GM06990 (cell line): ENCODE data around the gene ASPHD1.
"Not testable (repeated sequence)": the region's sequence is repeated elsewhere in the genome, so short reads cannot be mapped to it uniquely, and the experiment has no call there.

Source experiments
- DNase-seq: peaks from one replicate; pipeline ENCODE4 v3.0.0-alpha.2; 2011; ENCODE audit not compliant: insufficient read length; ENCODE audit errors: extremely low read depth
- H3K27me3 ChIP-seq: replicated peaks from 2 replicates; pipeline ENCODE4 v1.6.0; 2011; ENCODE audit warnings: low read length; ENCODE audit not compliant: control insufficient read depth, insufficient read depth
- H3K36me3 ChIP-seq: 2 replicates; pipeline ENCODE4 v1.5.1; 2011; ENCODE audit warnings: low read length; ENCODE audit not compliant: control insufficient read depth, insufficient read depth
- H3K4me3 ChIP-seq: replicated peaks from 2 replicates; pipeline ENCODE4 v1.5.1; 2011; ENCODE audit warnings: low read depth, mild to moderate bottlenecking, control low read depth, low read length
- TF ChIP-seq, protein P1 (sequence below): IDR thresholded peaks from 2 replicates; pipeline ENCODE4 v1.5.1; 2011; ENCODE audit warnings: low read length, control low read depth, mild to moderate bottlenecking, inconsistent platforms; ENCODE audit not compliant: insufficient read depth, poor library complexity, severe bottlenecking

Gene ASPHD1

DNA sequence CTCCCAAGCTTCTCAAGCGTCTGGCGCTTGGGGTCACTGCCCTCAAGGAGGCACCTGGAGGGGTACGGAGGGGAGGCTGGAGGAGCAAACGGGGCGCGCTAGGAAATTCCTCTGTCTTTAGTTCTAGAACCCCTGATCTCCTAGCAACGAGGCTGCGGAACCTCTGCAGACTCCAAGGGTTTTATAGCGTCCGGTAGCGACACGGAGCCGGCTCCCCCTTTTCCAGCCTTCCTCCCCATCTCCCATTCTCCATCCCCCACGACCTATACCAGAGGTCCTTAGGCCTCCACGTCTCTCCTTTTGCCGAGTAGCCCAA lies 36.7 kb upstream of the ASPHD1 start:
- Histone ChIP-seq H3K27me3 (no peaks in the 10 kb centered on the region; the same call in 1 of the 2 replicates), H3K4me3 (no peak overlapping the region; the same call in 1 of the 2 replicates), H3K36me3 (peaks cover 6% of the 10 kb centered on the region)
- TF ChIP-seq, protein P1, sequence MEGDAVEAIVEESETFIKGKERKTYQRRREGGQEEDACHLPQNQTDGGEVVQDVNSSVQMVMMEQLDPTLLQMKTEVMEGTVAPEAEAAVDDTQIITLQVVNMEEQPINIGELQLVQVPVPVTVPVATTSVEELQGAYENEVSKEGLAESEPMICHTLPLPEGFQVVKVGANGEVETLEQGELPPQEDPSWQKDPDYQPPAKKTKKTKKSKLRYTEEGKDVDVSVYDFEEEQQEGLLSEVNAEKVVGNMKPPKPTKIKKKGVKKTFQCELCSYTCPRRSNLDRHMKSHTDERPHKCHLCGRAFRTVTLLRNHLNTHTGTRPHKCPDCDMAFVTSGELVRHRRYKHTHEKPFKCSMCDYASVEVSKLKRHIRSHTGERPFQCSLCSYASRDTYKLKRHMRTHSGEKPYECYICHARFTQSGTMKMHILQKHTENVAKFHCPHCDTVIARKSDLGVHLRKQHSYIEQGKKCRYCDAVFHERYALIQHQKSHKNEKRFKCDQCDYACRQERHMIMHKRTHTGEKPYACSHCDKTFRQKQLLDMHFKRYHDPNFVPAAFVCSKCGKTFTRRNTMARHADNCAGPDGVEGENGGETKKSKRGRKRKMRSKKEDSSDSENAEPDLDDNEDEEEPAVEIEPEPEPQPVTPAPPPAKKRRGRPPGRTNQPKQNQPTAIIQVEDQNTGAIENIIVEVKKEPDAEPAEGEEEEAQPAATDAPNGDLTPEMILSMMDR, result no peak
- no peak for DNase-seq

DNA sequence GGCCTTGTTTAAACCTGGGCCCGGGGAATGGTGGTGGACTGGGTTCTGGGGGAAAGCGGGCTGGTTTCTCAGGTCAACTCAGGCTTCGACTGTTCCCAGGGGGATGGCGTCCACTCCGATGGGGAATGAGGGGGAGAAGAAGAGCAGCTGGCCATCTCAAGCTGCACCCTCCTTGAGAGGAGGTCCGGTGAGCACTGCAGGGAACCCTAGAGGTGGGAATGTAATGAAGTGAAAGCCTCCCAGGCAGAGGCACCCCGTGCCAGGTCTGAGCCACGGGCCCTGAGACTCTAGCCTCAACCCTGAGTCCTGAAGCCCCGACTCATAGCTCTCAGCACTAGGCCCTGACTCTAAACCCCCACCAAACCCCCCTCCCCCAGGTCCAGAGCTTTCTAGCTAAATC lies 36.1 kb upstream of the ASPHD1 start:
- Histone ChIP-seq H3K27me3 (no peaks in the 10 kb centered on the region; the same call in 1 of the 2 replicates), H3K4me3 (no peak overlapping the region), H3K36me3 (peaks cover 2% of the 10 kb centered on the region; the same call in 1 of the 2 replicates)
- TF ChIP-seq, protein P1, result no peak
- DNase-seq, result no peak

DNA sequence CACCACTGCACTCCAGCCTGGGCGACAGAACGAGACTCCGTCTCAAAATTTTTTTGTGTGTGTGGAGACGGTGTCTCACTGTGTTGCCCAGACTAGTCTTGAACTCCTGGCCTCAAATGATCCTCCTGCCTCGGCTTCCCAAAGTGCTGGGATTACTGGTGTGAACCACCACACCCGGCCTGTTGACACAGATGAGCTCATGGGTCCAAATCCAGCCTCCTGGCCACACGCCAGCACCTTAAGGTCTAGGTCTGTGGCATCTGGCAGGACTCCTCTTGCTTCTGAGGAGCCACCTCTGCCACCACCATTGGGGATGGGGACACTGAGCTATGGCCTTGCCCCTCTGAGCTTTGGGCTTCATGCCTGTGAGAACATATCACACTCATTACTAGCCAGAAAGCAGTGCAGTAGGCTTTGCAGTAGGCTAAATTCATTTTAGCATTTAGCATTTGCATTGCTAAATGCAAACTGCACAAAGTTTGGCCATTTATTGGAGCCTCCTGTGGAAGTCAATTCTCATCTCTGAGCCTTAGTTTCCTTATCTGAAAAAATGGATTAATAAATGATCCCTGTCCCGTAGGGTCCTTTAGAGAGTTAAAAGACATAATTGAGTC lies 31.8 kb upstream of the ASPHD1 start:
- Histone ChIP-seq H3K4me3 (no peak overlapping the region), H3K36me3 (no peaks in the 10 kb centered on the region), H3K27me3 (no peaks in the 10 kb centered on the region; the same call in 1 of the 2 replicates)
- no peak for DNase-seq
- TF ChIP-seq, protein P1, result no peak

DNA sequence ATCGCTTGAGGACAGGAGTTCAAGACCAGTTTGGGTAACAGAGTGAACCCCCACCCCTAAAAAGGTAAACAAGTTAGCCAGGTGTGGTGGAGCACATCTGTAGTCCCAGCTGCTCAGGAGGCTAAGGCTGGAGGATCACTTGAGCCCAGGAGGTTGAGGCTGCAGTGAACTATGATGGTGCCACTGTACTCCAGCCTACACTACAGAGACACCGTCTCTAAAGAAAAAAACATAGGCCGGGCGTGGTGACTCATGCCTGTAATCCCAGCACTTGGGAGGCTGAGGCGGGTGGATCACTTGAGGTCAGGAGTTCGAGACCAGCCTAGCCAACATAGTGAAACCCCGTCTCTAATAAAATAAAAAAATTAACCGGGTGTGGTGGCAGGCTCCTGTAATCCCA lies 31.2 kb upstream of the ASPHD1 start:
- not testable (repeated sequence) for H3K4me3 ChIP-seq, DNase-seq, H3K36me3 ChIP-seq, H3K27me3 ChIP-seq

DNA sequence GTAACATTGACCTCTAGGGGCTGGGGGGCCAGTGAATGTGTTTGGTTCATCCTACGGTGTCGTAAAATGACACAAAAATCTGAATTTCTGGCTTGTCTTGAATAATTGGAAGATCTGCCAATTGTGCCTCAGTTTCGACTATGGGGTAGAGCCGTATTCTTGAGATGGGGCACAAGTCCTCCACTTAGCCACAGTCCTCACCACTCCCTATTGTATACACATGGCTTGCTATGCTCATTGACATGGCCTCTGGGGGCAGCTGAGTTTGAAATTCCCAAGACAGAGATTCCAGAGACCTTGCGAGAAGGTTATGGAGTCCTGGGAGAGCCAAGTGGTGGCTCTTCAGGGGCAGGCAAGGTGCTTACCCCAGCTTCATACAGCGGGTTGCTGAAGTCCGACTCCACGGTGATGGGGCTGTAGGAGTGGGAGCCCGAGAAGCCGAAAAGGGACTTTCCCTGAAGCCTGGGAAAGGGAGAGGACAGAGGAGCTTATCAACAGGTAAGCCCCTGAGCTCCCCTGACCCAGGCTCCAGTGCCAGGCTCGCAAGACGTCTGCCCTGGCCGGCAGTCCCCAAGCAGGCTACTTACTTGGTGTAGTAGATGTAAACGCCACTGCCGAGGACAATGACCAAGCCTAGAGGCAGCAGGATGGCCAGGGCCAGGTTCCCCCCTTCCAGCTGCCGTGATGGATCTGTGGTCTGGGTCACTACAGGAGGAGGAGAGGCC lies 28.3 kb upstream of the ASPHD1 start:
- H3K4me3 ChIP-seq, result no peak overlapping the region
- TF ChIP-seq, protein P1, result no peak
- H3K27me3 ChIP-seq, result no peaks in the 10 kb centered on the region; the same call in none of the 2 replicates
- DNase-seq, result no peak
- no peaks in the 10 kb centered on the region for H3K36me3 ChIP-seq

DNA sequence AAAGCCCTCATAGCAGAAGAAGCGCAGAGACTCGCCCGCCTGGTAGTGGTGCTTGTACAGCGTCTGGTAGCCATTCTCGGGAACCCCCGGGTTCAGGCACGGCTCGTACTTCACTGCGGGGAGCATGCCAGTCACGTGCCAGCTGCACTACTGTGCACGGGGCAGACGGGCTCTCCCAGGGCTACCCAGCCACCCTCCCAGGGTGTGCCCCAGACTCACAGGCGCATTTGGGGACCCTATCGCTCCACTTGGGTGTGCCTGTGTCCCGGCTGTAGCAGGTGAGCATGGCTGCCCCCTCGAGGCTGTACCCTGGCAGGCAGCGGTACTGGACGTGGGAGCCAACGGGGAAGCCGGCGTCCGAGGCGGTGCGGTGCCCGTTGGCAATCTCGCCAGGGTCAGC lies 27.0 kb upstream of the ASPHD1 start:
- DNase-seq, result no peak
- Histone ChIP-seq H3K4me3 (no peak overlapping the region), H3K36me3 (no peaks in the 10 kb centered on the region), H3K27me3 (no peaks in the 10 kb centered on the region; the same call in none of the 2 replicates)
- TF ChIP-seq, protein P1, result no peak
